ENCODE results near the gene CSNK2A3.
"Not testable (repeated sequence)": the region's sequence is repeated elsewhere in the genome, so short reads cannot be mapped to it uniquely, and the experiment has no call there.

Gene CSNK2A3

GRCh38 chr11:11352878-11353277, at the start of gene CSNK2A3:
Gene CSNK2A3 (minus strand): TSS chr11:11353250. CDS start chr11:11353119, 131 bp downstream.
- not testable (repeated sequence) for DNase-seq

- DNase-seq = no peak
Observed at GRCh38 chr11:11401960-11402535, 49.0 kb upstream of the CSNK2A3 start.

GRCh38 chr11:11400635-11401232, 47.7 kb upstream of the CSNK2A3 start:
- no peak for DNase-seq

GRCh38 chr11:11400121-11400520, 47.1 kb upstream of the CSNK2A3 start:
- no peak for DNase-seq

- DNase-seq = no peak
Observed at GRCh38 chr11:11397781-11398180, 44.7 kb upstream of the CSNK2A3 start.

GRCh38 chr11:11397036-11397415, 44.0 kb upstream of the CSNK2A3 start:
- no peak for DNase-seq

GRCh38 chr11:11396301-11397035, 43.4 kb upstream of the CSNK2A3 start:
- peak in 17 of 58 donors; percentile 3 to 74 (median 36) for DNase-seq

- no peak for DNase-seq
Observed at GRCh38 chr11:11395126-11395525, 42.1 kb upstream of the CSNK2A3 start.

- DNase-seq = no peak
Observed at GRCh38 chr11:11394241-11394640, 41.2 kb upstream of the CSNK2A3 start.

GRCh38 chr11:11391796-11392463, 38.9 kb upstream of the CSNK2A3 start:
- no peak for DNase-seq

- DNase-seq = no peak
Observed at GRCh38 chr11:11391169-11391568, 38.1 kb upstream of the CSNK2A3 start.

GRCh38 chr11:11390068-11390771, 37.2 kb upstream of the CSNK2A3 start:
- no peak for DNase-seq

GRCh38 chr11:11389238-11389637, 36.2 kb upstream of the CSNK2A3 start:
- no peak for DNase-seq

- no peak for DNase-seq
Observed at GRCh38 chr11:11387622-11388305, 34.7 kb upstream of the CSNK2A3 start.

GRCh38 chr11:11387207-11387606, 34.2 kb upstream of the CSNK2A3 start:
- no peak for DNase-seq

GRCh38 chr11:11384829-11385228, 31.8 kb upstream of the CSNK2A3 start:
- no peak for DNase-seq

- DNase-seq = no peak
Observed at GRCh38 chr11:11383995-11384394, 30.9 kb upstream of the CSNK2A3 start.

- no peak for DNase-seq
Observed at GRCh38 chr11:11382858-11383532, 29.9 kb upstream of the CSNK2A3 start.

- no peak for DNase-seq
Observed at GRCh38 chr11:11381471-11382105, 28.5 kb upstream of the CSNK2A3 start.

GRCh38 chr11:11380883-11381282, 27.8 kb upstream of the CSNK2A3 start:
- DNase-seq = no peak

Measured in anterior cingulate cortex (tissue), 58 donors.